HEK293 (cell line): Measurements from ENCODE around the gene NDN.

Experiments used
- CTCF ChIA-PET: fragments of 350-600 bp; formaldehyde crosslinking; extraction: SDS; loops from one replicate; lab custom pipeline; 2021; ENCODE audit warnings: antibody characterized with exemption; lab: Yijun Ruan, JAX
- POLR2A ChIA-PET: fragments of 300-600 bp; formaldehyde crosslinking; extraction: SDS; loops from one replicate; lab custom pipeline; 2020; ENCODE audit warnings: antibody characterized with exemption, inconsistent platforms; lab: Yijun Ruan, JAX
- H3K27ac ChIP-seq: fragments of 200-500 bp; sonication (Bioruptor generic); 2 replicates; pipeline ENCODE4 v1.5.1; 2014; ENCODE audit warnings: low read depth, low read length, control low read depth, inconsistent platforms; ENCODE audit errors: extremely low read depth
- H3K36me3 ChIP-seq, 2 experiments: fragments of 200-500 bp in 1 of 2; sonication (Bioruptor generic) in 1 of 2; 1 replicate in 1 of 2; 2 replicates in 1 of 2; pipeline ENCODE4 v1.5.1; 2014 to 2017; ENCODE audit warnings: inconsistent platforms in 2 of 2, low read length in 2 of 2; ENCODE audit not compliant: control insufficient read depth in 2 of 2, insufficient read depth in 1 of 2
- H3K4me1 ChIP-seq: fragments of 200-500 bp; sonication (Bioruptor generic); 2 replicates; pipeline ENCODE4 v1.5.1; 2014; ENCODE audit warnings: mild to moderate bottlenecking, low read length, inconsistent platforms; ENCODE audit not compliant: control insufficient read depth, insufficient read depth
- H3K4me3 ChIP-seq: 2 replicates; pipeline ENCODE4 v1.5.1; 2011; ENCODE audit warnings: low read depth, mild to moderate bottlenecking, control low read depth, low read length, moderate library complexity
- H3K9me3 ChIP-seq: fragments of 200-500 bp; sonication (Bioruptor generic); 2 replicates; pipeline ENCODE4 v1.5.1; 2014; ENCODE audit warnings: low read depth, low read length, inconsistent platforms; ENCODE audit not compliant: control insufficient read depth, insufficient read depth
- SCRT1 ChIP-seq: fragments of 450-650 bp; formaldehyde crosslinking; IDR thresholded peaks from 2 replicates; pipeline ENCODE4 v1.5.1; 2016; ENCODE audit warnings: missing biosample characterization, missing genetic modification characterization, borderline replicate concordance
- SP3 ChIP-seq: fragments of 450-650 bp; formaldehyde crosslinking; IDR thresholded peaks from 2 replicates; pipeline ENCODE4 v1.5.1; 2016; ENCODE audit warnings: missing biosample characterization, missing genetic modification characterization
- SP7 ChIP-seq: fragments of 450-650 bp; formaldehyde crosslinking; IDR thresholded peaks from 2 replicates; pipeline ENCODE4 v1.5.1; 2016; ENCODE audit warnings: missing biosample characterization, missing genetic modification characterization
- ZBTB1 ChIP-seq: fragments of 450-650 bp; formaldehyde crosslinking; IDR thresholded peaks from 2 replicates; pipeline ENCODE4 v1.5.1; 2016; ENCODE audit warnings: missing biosample characterization, missing genetic modification characterization
- ZNF155 ChIP-seq: fragments of 450-650 bp; formaldehyde crosslinking; IDR thresholded peaks from 2 replicates; pipeline ENCODE4 v1.5.1; 2016; ENCODE audit warnings: missing biosample characterization, missing genetic modification characterization
- ZNF341 ChIP-seq: fragments of 450-650 bp; formaldehyde crosslinking; IDR thresholded peaks from 2 replicates; pipeline ENCODE4; 2016; ENCODE audit warnings: low read depth, missing biosample characterization, missing genetic modification characterization
- ZNF549 ChIP-seq: fragments of 450-650 bp; IDR thresholded peaks from 2 replicates; pipeline ENCODE4 v1.5.1; 2018; ENCODE audit warnings: missing biosample characterization, missing genetic modification characterization, mild to moderate bottlenecking, inconsistent platforms, moderate library complexity
- ZNF654 ChIP-seq: fragments of 450-650 bp; formaldehyde crosslinking; IDR thresholded peaks from 2 replicates; pipeline ENCODE4 v1.5.1; 2016; ENCODE audit warnings: low read depth, missing biosample characterization, missing genetic modification characterization
- ZNF658 ChIP-seq: fragments of 450-650 bp; formaldehyde crosslinking; IDR thresholded peaks from 2 replicates; pipeline ENCODE4; 2016; ENCODE audit warnings: missing biosample characterization, missing genetic modification characterization
- ZNF791 ChIP-seq: fragments of 450-650 bp; formaldehyde crosslinking; IDR thresholded peaks from 2 replicates; pipeline ENCODE4 v1.5.1; 2016; ENCODE audit warnings: missing biosample characterization, missing genetic modification characterization
- TF ChIP-seq, protein P1 (sequence below): fragments of 450-650 bp; formaldehyde crosslinking; IDR thresholded peaks from 2 replicates; pipeline ENCODE4 v1.5.1; 2017; ENCODE audit warnings: missing biosample characterization, missing genetic modification characterization
- TF ChIP-seq, protein P2 (sequence below): fragments of 450-650 bp; formaldehyde crosslinking; IDR thresholded peaks from 2 replicates; pipeline ENCODE4 v1.5.1; 2016; ENCODE audit warnings: missing biosample characterization, missing genetic modification characterization
- TF ChIP-seq, protein P3 (sequence below): fragments of 450-650 bp; formaldehyde crosslinking; IDR thresholded peaks from 2 replicates; pipeline ENCODE4 v1.5.1; 2016; ENCODE audit warnings: missing biosample characterization, missing genetic modification characterization
- TF ChIP-seq, protein P4 (sequence below): fragments of 450-650 bp; formaldehyde crosslinking; IDR thresholded peaks from 2 replicates; pipeline ENCODE4 v1.5.1; 2016; ENCODE audit warnings: missing biosample characterization, missing genetic modification characterization
- TF ChIP-seq, protein P5 (sequence below): fragments of 450-650 bp; formaldehyde crosslinking; IDR thresholded peaks from 2 replicates; pipeline ENCODE4 v1.5.1; 2016; ENCODE audit warnings: missing biosample characterization, missing genetic modification characterization

NDN gene

DNA sequence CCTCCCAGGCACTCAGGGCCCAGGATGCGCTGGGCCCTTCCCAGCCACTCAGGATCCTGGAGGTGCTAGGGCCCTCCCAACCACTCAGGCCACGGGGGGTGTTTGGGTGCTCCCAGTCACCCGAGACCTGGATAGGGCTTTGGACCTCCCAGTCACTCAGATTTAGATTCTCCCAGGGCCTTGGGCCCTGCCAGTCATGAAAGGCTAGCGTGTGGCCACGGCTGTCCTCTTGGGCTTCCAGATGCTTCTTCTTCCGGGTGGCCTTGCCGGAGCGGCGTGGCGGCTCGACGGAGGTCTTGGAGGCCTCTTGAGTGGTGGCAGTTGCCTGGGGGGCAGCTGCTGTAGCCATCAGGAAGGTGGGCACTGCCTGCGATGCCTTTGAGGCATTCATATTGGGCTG is 42.3 kb downstream of the NDN start:
- POLR2A ChIA-PET, result interaction anchor here (0.5 kb wide), 1 partner anchor 111 kb away, joined by 7 read pairs; no protein-coding TSS in a partner anchor
- Histone ChIP-seq H3K4me1 (no peaks in the 10 kb centered on the region), H3K27ac (no peak overlapping the region), H3K36me3 (no peaks in the 10 kb centered on the region), H3K4me3 (no peak overlapping the region), H3K9me3 (no peaks in the 10 kb centered on the region)
- TF ChIP-seq, protein P1, sequence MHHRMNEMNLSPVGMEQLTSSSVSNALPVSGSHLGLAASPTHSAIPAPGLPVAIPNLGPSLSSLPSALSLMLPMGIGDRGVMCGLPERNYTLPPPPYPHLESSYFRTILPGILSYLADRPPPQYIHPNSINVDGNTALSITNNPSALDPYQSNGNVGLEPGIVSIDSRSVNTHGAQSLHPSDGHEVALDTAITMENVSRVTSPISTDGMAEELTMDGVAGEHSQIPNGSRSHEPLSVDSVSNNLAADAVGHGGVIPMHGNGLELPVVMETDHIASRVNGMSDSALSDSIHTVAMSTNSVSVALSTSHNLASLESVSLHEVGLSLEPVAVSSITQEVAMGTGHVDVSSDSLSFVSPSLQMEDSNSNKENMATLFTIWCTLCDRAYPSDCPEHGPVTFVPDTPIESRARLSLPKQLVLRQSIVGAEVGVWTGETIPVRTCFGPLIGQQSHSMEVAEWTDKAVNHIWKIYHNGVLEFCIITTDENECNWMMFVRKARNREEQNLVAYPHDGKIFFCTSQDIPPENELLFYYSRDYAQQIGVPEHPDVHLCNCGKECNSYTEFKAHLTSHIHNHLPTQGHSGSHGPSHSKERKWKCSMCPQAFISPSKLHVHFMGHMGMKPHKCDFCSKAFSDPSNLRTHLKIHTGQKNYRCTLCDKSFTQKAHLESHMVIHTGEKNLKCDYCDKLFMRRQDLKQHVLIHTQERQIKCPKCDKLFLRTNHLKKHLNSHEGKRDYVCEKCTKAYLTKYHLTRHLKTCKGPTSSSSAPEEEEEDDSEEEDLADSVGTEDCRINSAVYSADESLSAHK (tag by site-specific recombination), result no peak
- no peak for TF ChIP-seq ZBTB1 (tag by site-specific recombination)
- no peak for TF ChIP-seq ZNF155 (tag by site-specific recombination)
- TF ChIP-seq ZNF549, result no peak
- TF ChIP-seq SP3, result no peak
- no peak for TF ChIP-seq SP7 (tag by site-specific recombination)
- TF ChIP-seq, protein P2, sequence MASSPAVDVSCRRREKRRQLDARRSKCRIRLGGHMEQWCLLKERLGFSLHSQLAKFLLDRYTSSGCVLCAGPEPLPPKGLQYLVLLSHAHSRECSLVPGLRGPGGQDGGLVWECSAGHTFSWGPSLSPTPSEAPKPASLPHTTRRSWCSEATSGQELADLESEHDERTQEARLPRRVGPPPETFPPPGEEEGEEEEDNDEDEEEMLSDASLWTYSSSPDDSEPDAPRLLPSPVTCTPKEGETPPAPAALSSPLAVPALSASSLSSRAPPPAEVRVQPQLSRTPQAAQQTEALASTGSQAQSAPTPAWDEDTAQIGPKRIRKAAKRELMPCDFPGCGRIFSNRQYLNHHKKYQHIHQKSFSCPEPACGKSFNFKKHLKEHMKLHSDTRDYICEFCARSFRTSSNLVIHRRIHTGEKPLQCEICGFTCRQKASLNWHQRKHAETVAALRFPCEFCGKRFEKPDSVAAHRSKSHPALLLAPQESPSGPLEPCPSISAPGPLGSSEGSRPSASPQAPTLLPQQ (tag by site-specific recombination), result no peak
- TF ChIP-seq, protein P3, sequence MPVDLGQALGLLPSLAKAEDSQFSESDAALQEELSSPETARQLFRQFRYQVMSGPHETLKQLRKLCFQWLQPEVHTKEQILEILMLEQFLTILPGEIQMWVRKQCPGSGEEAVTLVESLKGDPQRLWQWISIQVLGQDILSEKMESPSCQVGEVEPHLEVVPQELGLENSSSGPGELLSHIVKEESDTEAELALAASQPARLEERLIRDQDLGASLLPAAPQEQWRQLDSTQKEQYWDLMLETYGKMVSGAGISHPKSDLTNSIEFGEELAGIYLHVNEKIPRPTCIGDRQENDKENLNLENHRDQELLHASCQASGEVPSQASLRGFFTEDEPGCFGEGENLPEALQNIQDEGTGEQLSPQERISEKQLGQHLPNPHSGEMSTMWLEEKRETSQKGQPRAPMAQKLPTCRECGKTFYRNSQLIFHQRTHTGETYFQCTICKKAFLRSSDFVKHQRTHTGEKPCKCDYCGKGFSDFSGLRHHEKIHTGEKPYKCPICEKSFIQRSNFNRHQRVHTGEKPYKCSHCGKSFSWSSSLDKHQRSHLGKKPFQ (tag by site-specific recombination), result no peak
- TF ChIP-seq SCRT1, result no peak
- CTCF ChIA-PET, result interaction anchor here (0.6 to 0.9 kb wide), 2 partner anchors 229 to 585 kb away, joined by 3 to 5 read pairs; no protein-coding TSS in a partner anchor

DNA sequence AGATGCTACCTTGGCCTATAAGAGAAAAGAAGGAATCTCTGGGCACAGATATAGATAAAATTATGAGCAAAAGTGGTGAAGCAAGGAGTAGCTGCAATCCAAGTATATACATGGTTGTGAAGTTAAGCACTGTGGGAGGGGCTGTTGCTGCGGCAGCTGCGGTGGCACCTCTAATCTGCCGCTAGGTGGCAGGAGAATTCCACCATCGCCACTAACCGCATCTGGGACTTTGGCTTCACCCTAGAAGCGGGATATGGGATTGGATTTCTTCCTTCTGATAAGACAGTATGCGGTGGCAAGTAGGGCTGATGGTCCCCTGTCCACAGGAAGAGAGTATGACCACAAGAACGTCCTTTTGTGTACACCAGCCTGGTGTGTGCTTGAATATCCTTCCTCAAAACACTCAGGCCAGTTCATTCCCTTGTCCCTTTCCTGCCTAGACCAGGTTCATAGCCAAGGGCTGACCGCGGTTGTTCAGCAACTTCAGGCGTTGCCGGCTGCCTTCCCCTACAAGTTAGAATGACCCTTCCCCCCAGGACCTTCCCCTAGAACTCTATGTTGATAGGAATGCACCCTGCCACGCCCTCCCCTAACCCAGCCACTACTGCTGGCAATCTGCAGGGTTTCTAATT is 44.6 kb downstream of the NDN start:
- Histone ChIP-seq H3K4me3 (no peak overlapping the region), H3K4me1 (no peaks in the 10 kb centered on the region), H3K27ac (no peak overlapping the region), H3K36me3 (no peaks in the 10 kb centered on the region), H3K9me3 (no peaks in the 10 kb centered on the region)
- POLR2A ChIA-PET, result no interaction called here
- TF ChIP-seq ZNF791 (no peak), ZBTB1 (tag by site-specific recombination) (no peak), ZNF654 (tag by site-specific recombination) (peak; percentile 92), ZNF658 (no peak), ZNF341 (no peak)
- TF ChIP-seq, protein P4, sequence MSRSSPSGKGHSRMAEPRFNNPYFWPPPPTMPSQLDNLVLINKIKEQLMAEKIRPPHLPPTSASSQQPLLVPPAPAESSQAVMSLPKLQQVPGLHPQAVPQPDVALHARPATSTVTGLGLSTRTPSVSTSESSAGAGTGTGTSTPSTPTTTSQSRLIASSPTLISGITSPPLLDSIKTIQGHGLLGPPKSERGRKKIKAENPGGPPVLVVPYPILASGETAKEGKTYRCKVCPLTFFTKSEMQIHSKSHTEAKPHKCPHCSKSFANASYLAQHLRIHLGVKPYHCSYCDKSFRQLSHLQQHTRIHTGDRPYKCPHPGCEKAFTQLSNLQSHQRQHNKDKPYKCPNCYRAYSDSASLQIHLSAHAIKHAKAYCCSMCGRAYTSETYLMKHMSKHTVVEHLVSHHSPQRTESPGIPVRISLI (tag by site-specific recombination), result no peak
- TF ChIP-seq, protein P5, sequence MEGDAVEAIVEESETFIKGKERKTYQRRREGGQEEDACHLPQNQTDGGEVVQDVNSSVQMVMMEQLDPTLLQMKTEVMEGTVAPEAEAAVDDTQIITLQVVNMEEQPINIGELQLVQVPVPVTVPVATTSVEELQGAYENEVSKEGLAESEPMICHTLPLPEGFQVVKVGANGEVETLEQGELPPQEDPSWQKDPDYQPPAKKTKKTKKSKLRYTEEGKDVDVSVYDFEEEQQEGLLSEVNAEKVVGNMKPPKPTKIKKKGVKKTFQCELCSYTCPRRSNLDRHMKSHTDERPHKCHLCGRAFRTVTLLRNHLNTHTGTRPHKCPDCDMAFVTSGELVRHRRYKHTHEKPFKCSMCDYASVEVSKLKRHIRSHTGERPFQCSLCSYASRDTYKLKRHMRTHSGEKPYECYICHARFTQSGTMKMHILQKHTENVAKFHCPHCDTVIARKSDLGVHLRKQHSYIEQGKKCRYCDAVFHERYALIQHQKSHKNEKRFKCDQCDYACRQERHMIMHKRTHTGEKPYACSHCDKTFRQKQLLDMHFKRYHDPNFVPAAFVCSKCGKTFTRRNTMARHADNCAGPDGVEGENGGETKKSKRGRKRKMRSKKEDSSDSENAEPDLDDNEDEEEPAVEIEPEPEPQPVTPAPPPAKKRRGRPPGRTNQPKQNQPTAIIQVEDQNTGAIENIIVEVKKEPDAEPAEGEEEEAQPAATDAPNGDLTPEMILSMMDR (tag by site-specific recombination), result peak; percentile 42; the same call in 1 of the 2 replicates
- TF ChIP-seq, all 188 proteins: peak for 2
- CTCF ChIA-PET, result interaction anchor here (0.7 to 1.3 kb wide), 4 partner anchors 13 to 609 kb away, joined by 3 to 4 read pairs (median 4); no protein-coding TSS in a partner anchor
